Stimulated activated CD4-positive, alpha-beta T cell treated with anti-CD3 and anti-CD28 coated beads, Interleukin-2, amount 100 ng/mL, for 48 hours (primary cell): ENCODE measurements around the gene CTDSP2.
"Not testable (repeated sequence)": the region's sequence is repeated elsewhere in the genome, so short reads cannot be mapped to it uniquely, and the experiment has no call there.

Experiments
- DNase-seq, 2 donors: peaks; one replicate each; pipeline ENCODE4 v3.0.0-alpha.2; 2020

Gene CTDSP2

DNA sequence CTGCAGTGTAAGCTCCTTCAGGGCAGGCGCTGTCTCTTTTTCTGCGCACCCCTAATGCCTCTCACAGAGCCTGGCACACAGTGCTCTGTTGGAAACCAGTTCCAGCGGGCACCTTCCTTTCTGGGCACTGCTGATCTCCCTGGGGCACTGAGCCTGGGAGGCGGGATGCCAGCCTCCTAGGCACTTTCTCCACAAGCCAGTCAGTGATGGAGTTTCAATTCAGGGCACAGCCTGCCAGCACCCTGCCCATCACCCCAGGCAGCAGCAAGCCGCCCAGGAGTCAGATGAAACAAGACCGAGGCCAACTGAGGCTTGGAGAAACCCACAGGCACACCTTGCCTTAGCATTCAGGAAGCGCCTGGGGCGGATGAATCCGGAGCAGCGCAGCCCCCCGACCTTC lies 5.7 kb upstream of the CTDSP2 start:
- DNase-seq, result no peak

DNA sequence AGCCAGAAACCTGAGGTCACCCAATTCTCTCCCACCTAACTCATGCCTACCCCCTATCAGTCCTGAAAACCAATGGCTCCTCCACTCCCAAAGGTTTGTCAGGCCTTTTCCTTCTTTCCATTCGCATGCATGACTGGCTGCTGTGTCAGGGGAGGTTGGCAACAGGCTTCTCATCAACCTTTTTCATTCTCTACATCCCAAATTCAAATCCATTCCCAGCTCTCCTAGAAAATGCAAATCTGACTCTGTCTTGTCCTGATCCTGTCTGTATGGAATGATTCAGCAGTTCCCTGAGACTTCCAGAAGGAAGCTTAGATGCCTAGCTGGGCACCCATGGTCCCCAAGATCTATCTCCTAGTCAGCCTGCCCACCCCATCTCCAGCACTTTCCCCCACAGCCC lies 5.0 kb upstream of the CTDSP2 start:
- no peak for DNase-seq

DNA sequence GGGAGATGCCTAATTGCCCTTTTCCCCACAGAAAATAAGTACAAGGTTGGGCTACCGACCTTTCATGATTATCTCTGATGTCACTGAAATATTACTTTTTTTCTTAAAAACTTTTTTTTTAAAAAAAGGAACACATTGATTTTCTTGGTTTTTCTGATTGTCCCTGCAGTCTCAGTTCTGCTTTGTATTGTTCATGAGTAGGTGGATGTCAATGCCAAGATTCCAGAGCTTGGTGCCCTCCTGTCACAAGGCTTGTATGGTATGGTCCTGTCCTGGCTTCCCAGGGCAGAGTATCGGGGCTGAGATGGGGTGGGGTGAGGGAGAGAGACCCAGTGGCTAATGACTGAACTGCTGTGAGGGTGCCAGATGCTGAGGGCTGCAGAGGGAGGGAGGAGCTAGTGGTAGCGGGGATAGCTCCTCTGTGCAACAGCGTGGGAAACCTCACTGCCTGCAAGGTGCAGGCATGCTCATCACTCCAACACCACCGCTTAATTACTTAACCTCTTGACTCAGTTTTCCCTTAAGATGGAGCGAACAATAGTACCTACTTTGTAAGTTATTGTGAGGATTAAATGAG lies 4.4 kb upstream of the CTDSP2 start:
- DNase-seq, result no peak

DNA sequence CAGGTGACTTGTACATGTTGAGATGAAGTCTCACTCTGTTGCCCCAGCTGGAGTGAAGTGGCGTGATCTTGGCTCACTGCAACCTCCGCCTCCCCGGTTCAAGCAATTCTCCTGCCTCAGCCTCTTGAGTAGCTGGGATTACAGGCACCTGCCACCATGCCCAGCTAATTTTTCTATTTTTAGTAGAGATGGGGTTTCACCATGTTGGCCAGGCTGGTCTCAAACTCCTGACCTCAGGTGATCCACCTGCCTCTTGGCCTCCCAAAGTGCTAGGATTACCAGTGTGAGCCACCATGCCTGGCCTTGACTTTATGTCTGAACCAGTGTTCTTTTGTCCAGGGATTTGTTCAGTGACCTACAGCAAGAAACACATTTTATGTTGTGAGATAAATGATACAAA lies 2.9 kb upstream of the CTDSP2 start:
- not testable (repeated sequence) for DNase-seq

DNA sequence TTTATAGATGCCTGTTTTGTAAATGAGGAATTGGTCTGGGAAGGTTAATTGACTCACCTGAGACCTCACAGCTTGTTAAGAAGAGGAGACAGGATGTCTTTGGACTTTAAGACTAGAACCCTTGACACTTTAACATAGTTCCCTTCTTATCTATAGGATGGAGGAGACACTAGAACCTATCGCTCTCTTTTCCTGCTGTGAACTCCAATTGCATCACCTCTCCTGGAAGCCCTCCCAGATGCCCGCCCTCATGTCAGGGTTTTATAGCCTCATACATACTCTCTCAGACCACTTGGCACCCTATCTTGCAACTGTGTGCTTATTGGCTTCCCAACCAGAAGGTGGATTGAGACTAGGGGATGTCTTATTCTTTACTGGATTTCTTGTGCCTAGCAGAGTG lies 2.5 kb upstream of the CTDSP2 start:
- DNase-seq, result no peak

DNA sequence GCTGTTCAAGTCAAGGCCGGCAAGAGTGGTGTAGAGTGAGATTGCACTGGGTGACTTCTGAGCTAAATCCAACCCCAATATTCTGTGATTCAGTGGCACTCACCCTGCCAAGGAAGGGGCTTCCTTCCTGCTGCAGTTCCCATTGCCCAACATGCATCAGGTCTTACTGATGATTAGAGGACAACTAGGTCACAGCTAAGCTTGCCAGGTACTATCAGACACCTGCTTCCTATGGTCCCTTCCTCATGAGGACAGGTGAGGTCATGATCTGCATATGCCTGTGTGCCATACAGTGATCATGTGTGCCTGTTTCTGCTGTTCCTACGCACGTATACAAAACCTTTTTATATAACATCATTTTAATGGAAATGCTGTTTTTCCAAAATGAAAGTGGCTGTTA lies 1.7 kb upstream of the CTDSP2 start:
- DNase-seq, result no peak

DNA sequence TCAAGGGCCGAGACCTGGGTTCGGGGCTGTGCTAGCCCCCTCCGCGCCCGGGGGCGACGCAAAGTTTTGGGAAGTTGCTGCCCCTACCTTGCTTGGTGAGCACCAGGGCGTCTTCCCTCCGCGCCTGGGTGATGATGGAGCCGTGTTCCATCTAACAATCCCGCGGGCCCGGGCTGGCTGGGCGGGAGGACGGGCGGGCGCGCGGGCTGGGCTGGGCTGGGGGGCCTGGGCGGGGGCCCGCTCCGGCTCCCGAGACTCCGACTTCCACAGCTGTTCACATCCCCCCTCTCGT lies 298 bp downstream of the CTDSP2 start:
- no peak for DNase-seq

DNA sequence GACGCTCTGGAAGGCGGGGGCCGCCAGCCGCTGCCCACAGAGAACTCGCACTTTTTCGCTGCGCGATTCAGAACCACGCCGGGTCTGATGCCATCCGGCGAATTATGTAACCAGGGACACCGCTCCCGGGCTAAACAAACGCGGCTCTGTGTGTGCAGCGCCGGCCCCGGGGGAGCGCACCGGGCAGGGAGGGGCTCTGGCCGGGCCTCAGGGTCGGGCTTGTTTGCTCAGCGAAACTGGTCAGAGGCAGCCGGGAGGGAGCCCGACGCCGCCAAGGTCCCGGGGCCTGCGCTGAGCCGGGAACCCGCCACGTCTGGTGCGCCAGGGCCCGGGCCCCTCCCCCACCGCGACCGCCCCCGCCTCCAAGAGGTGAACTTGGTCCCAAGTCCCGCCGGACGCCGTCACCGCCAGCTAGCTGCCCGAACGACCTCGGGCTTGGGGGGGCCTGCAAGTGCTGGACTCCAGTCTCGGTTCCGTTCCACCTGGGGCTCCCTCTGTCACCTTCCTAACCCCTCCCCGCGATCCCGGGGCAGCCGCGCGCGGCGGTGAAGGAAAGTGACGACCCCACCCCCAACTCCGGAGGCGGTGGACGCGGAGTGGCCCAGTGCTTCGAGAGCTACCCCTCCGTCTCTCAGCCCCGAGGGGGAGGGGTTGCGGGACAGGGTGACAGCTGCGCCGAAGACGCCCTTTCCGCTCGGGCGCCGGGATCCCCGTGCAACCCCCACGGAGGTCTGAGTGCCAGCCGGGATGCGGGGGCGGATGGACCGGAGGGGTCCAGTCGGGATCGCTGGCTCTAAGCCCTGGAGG lies 848 bp downstream of the CTDSP2 start:
- peak; percentile 52 to 58 for DNase-seq

DNA sequence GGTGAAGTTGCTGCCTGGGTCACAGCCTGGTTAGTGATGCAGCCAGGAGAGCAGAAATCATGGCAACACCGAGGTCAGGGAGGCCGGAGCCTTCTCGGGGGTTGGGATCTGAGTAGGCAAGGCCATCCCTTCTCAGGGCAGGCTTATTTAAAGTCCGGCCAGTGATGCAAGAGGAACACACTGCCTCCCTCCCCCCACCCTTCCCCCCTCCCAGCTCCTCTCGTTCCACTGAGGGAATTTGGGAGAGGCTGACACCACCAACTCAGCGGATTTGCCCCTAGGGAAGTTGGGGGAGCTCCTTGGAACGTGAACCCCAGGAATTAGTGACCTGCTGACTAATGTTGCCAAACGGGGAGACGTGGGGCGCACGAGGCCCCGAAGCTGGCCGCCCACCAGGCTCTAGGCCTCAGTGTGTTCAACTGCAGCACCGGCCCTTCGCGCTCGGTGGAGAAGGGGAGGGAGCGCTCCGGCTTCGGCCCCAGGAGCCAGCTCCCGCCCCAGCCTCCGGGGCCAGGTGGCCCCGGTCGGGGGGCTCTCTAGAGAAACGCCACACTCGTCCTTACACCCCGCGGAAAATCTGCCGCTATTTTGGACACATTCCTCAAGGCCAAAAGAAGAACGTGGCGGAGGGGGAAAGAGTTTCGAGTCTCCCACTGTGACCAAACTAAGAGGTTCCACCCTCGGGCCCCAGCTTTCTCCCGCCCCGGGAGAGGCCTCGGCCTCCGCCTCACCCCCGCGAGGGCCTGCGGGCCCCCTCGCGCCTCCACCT lies 1.6 kb downstream of the CTDSP2 start:
- DNase-seq, result peak in 1 of 2 donors; percentile 30

DNA sequence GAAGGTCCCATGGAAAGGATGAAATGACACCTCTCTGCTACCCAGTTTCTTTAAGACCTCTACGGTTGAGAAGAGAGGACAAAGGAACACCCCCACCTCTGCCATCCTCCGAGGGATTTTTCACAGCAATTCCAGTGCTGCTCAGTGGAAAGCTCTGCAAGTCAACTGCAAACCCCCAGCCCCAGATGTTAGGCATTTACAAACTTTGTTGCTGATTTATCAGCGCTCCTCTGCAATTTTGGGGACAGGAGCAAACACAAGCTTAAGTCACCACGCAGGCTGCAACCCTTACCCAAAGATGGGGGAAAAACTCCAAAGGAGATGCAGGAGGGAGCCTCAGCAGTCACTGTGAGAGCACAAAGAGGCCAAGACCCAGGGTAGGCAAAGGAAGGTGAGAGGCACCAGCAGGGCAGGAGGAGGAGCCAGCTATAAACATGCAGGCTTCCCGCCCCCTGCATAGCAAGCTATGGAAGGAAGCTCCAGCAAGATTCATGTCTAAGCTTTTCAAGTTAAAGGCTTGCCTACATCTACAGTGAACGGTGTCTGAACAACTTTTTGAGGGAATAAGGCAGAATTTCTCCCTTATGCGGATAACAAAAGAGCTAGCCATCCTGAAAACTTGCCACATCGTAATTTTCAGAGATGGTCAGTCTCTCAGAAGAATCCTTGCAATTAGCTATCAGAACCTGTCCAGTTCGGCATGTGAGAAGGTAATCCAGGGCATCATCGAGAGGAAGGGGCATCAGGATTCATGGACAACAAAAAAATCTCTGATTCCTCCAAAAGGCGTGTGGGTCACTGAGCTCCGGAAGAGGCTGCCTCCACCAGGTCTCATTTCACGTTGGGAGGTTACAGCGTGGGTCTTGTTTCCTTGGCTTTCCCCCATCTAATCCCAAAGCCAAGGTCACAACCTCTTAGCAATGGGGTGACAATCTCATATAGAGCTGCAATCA lies 3.9 kb downstream of the CTDSP2 start:
- no peak for DNase-seq

DNA sequence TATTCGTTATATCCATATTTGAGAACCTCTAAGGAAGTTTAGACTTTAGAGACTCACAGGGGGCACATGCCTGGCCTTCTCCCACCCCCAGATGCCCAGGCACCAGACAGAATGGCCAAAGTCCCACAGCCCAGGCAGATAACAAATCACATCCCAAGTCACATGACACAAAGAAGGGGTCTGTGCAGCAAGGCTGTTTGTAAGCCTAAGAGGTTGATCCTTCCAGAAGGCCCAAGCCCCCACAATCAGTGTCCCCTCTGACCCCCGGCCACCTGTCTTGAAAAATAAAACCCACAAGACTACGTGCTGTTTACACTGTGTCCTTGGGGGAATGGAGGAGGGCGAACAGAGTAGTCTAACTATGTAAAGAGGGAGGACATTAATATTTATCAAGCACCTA lies 5.1 kb downstream of the CTDSP2 start:
- DNase-seq, result no peak

DNA sequence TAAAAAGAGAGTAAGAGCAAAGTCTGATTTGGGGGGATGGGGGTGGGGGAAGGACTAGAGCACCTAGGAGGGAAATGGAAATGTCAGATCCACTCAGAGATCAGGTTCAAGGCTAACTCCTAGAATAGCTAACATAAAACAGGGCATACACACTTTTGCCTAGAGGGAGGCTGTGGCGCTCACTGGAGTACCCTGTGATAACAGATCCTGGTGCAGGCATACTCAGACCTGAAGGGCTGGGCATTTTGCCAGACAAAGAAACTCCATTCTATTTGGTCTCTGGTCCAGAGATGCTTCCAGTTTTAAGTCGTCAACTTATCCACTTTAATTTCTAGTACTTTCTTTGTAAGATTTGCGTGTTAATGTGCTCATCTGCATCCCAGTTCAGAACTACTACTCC lies 5.8 kb downstream of the CTDSP2 start:
- no peak for DNase-seq

DNA sequence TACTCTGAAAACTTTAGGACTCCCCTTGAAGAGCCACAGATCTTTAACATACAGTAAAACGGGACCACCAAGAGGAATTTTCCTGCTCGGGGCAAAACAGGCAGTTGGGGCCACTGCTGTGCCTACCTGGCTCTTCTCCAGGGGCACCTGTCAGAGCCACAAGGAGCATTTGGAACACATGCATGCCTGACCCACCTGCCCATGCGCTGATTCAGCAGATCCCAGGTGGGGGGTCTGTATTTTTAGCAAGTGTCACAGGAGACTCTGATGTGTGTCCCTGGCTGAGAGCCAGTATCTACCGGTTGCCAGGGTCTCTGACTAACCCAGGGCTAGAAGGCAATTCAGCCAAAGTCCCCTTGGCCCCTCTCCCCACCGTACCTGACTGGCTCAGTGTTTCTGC lies 6.5 kb downstream of the CTDSP2 start:
- DNase-seq, result no peak

DNA sequence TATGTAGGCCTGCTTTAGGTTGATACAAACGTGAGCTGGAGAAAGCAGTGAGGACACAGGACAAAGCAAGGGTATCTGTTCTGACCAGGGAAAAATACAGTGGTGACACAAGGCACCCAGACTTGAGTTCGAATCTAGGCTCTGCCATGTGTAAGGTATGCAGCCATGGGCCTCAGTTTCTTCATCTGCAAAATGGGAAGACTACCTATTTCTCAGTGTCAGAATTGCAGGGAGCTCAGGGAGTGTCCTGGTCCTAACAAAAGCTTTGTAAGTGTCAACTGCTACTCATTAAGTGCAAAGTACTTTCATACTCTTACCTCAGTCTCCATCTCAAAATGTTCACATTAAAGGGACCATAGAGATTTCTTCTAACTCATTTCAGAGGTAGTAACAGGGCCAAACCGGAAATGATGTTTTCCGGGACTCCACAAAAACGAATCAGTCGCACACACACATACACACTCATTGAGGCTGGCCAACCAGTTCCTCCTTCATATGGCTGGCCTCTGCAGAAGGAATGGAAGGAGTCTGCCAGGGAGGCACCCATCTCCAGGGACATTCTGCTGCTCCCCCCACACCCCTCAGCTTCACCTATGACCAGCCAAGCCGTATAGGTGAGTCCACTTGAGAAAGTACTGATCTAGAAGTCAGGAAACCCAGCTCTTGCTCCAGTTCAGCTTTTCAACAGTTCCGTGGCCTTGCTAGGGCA lies 7.8 kb downstream of the CTDSP2 start:
- peak; percentile 27 to 30 for DNase-seq

DNA sequence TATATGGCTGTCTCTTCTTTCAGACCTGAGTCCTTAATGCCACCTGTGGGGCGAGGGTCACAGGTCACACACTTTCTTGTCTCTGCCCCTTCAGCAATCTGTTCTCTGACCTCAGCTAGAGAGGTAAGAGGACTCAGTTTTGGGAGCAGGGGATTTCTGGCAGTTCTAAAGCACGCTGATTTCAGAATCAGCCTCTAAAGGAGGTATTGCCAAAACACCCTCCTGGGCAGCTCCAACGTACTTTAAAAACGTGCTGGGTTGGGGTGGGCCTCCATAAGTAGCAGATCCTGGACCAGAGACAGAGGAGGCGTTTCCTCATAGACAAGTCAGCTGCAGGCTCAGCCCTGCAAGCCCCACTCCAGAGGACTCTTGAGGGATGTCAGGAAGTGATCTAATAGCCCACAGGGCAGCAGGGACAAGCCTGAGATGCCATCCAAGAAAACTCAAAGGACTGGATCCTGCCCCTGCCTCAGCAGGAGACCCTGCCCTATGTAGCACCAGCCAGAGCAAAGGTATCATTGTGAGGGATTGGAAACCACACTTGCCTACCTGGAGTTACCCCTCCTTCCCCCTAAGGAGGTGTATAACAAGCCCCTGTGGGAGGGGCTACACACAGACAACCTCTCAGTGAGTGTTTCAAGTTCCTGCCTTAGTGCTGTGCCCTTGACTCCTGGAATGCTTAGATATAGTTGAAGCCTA lies 8.5 kb downstream of the CTDSP2 start:
- DNase-seq, result no peak

DNA sequence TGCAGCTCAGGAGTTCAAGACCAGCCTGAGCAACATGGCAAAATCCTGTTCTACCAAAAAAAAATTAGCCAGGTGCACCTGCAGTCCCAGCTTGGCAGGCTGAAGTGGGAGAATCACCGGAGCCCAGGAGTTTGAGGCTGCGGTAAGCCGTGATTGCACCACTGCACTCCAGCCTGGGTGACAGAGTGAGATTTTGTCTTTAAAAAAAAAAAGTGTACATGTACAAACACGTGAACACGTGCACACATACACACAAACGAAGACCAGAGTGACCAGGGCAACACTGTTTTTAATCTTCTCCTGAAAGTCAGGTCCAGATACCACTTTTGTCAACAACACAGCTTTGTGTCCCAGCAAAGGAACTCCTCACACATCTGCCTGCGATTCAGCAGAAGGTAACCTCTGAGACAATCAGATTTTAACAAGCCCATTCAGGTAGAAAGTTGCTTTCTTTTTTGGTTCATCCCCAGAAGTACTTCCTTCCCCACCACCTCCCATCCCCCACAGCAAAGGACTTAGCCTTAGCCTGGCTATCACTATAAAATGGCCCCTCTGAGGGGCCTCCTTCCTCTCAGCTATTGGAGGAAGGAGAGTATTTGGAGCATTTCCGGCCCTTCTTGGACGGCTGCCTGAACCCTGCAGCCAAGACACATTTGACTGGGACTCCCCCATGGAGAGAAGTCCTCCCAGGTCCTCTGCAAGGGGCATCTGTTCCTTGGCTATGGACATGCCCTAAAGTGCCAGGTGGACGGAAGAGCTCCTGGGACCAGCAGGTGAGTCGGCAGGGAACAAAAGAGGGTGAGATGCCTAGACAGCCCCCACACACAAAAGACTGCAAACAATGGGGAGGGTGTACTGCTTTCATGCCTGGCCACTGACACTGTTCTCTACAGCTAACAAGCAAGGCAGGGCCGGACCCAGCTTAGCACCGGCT lies 9.8 kb downstream of the CTDSP2 start:
- DNase-seq, result no peak

DNA sequence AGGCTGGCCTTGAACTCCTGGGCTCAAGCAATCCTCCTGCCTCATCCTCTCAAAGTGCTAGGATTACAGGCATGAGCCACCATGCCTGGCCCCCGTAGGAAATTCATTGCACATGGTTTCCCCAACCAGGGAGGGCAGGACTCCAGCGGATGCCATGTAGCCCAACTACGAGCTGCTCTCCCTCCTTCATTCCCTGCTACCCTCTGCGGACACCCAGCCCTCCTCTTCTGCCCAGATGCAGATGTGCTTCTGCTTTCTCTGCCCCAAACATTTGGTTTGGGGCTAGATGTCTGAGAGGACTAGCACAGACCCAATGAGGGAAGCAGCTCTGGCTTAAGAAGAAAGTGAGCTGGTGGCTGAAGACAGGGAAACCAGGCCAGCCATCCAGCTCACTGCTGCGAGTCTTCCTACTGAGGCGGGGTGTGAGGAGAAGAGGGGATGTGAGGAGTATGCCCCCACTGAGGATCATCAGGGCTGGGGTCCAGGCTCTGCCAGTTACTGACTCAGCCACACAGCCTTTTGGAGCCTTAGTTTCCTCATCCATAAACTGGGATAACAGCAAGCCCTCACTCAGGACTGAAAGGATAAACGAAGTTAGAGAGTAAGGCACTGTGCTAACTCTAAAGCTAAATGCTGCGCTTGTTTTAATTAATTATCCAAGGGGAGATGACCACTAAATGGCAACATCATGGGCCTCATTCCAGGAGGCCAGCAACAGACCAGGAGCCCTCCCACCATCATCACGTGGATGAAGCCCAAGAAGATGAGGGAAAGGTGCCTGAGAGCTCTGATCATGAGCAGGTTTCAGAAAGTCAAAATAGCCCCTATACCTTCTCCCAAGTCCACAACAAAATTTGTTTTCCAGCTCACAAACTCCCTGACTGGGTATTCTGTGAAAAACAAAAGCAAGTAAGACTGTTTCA lies 10.9 kb downstream of the CTDSP2 start:
- no peak for DNase-seq

DNA sequence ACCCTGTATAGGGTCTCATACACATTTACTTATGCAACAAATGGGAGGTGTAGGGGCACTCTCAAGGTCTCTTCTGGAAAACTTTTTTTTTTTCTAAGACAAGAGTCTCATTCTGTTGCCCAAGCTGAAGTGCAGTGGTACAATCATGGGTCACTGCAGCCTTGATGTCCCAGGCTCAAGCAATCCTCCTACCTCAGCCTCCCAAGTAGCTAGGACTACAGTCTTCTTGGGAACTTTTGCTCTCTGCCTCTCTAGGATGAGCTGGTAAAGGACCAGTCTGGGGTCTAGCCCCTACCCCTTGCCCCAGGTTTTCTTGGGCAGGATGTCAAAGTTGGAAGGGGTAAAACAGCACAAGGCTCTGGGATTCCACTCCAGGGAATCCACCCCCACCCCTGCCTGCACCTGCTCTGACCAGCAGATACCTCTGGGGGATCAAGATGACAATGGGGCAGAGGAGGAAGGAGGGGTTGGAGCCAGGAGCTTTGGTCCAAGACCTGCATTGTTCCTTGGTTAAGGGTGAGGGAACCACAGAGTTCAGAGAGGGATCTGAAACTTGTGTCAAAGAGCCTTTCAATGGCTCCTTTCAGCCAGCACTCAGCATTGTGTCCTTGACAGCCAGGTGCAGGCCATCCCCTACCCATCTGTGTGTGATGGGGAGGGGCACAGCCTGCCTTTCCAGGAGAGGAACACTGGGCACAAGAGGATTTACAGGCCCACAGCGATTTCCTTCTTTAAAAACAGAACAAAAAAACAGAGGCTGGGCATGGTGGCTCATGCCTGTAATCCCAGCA lies 12.2 kb downstream of the CTDSP2 start:
- DNase-seq, result no peak

DNA sequence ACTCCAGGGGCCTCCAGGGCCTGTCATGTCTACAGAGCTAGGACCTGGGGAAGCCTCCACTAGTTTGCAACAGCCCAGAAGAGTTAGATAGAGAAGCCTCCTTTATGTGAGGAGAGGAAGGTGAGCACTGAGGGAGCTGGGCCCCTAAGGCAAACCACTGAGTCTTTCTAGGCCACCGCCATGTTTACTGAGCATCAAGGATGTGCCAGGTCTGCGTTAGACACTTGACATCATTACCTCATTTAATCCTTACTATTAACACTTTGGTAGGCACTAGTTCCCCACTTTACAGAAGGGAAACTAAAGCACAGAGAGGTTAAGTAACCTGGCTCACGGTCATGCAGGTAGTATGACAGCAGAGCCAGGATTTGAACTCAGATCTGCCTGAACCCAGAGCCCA lies 12.9 kb downstream of the CTDSP2 start:
- DNase-seq, result no peak
